Hepatocyte (in vitro differentiated cells): ENCODE data around the gene IGDCC3.

Experiments
- CTCF ChIP-seq: fragments of 200-600 bp; sonication (generic); IDR thresholded peaks from 2 replicates; pipeline ENCODE4 v1.5.1; 2016; ENCODE audit warnings: antibody characterized with exemption, mild to moderate bottlenecking; ENCODE audit not compliant: poor library complexity
- EZH2 ChIP-seq: fragments of 200-600 bp; sonication (generic); IDR thresholded peaks from 2 replicates; pipeline ENCODE4 v1.6.1; 2016; ENCODE audit warnings: antibody characterized with exemption, mild to moderate bottlenecking, borderline replicate concordance

GRCh38 chr15:65410972-65411371 lies 33.2 kb upstream of the IGDCC3 start:
- no peak for TF ChIP-seq CTCF
- no peak for TF ChIP-seq EZH2
